Breast epithelium (tissue), 3 donors: ENCODE measurements around the gene ORC4.

Experiments used
- CTCF ChIP-seq, 3 donors: fragments of 450-650 bp; IDR thresholded peaks; one replicate each; pipeline ENCODE4 v1.5.1; 2016 to 2017; ENCODE audit warnings: antibody characterized with exemption in 3 of 3, mild to moderate bottlenecking in 3 of 3, moderate library complexity in 3 of 3
- POLR2A ChIP-seq: fragments of 450-650 bp; IDR thresholded peaks from one replicate; pipeline ENCODE4 v1.6.1; 2016; ENCODE audit warnings: antibody characterized with exemption, mild to moderate bottlenecking, moderate library complexity

GRCh38 chr2:147916067-147916466 is 104.5 kb downstream of the ORC4 start:
- TF ChIP-seq CTCF (IDR thresholded peaks at IDR 0.05) (no peak), POLR2A (no peak)
